Measurements from ENCODE around the gene PREP. TPM values are rescaled to one million over a fixed set of nuclear protein-coding genes. Genes with fewer than 3 reads are reported as not detected.

PREP gene
- total RNA-seq, 2 donors from 2014 or later, result 13.7 to 16.8 TPM

GRCh38 chr6:105442369-105442768 lies 39.5 kb upstream of the PREP start:
- H3K27ac ChIP-seq, result no peak overlapping the region
- H3K27me3 ChIP-seq, result no peaks in the 10 kb centered on the region
- DNase-seq (ENCODE audit: low spot score), result no peak
- no peaks in the 10 kb centered on the region for H3K36me3 ChIP-seq
- no peak for TF ChIP-seq CTCF (IDR thresholded peaks at IDR 0.05)
- no peaks in the 10 kb centered on the region for H3K4me1 ChIP-seq
- H3K9me3 ChIP-seq, result no peaks in the 10 kb centered on the region
- H3K4me3 ChIP-seq, result no peak overlapping the region

GRCh38 chr6:105437236-105437635 lies 34.4 kb upstream of the PREP start:
- no peaks in the 10 kb centered on the region for H3K9me3 ChIP-seq
- H3K27ac ChIP-seq, result no peak overlapping the region
- TF ChIP-seq CTCF (IDR thresholded peaks at IDR 0.05), result no peak
- H3K27me3 ChIP-seq, result no peaks in the 10 kb centered on the region
- no peak for DNase-seq (ENCODE audit: low spot score)
- no peak overlapping the region for H3K4me3 ChIP-seq
- no peaks in the 10 kb centered on the region for H3K4me1 ChIP-seq
- no peaks in the 10 kb centered on the region for H3K36me3 ChIP-seq

GRCh38 chr6:105433723-105434122 lies 30.8 kb upstream of the PREP start:
- Histone ChIP-seq H3K36me3 (no peaks in the 10 kb centered on the region), H3K27ac (no peak overlapping the region), H3K4me1 (no peaks in the 10 kb centered on the region), H3K9me3 (no peaks in the 10 kb centered on the region), H3K4me3 (no peak overlapping the region), H3K27me3 (no peaks in the 10 kb centered on the region)
- no peak for DNase-seq (ENCODE audit: low spot score)
- no peak for TF ChIP-seq CTCF (IDR thresholded peaks at IDR 0.05)

- no peaks in the 10 kb centered on the region for H3K36me3 ChIP-seq
- no peak for TF ChIP-seq CTCF (IDR thresholded peaks at IDR 0.05)
- DNase-seq (ENCODE audit: low spot score), result no peak
- H3K27ac ChIP-seq, result no peak overlapping the region
- H3K27me3 ChIP-seq, result no peaks in the 10 kb centered on the region
- H3K4me3 ChIP-seq, result no peak overlapping the region
- H3K9me3 ChIP-seq, result no peaks in the 10 kb centered on the region
- H3K4me1 ChIP-seq, result no peaks in the 10 kb centered on the region
These were observed 29.9 kb upstream of the PREP start for GRCh38 chr6:105432797-105433196.

GRCh38 chr6:105431226-105431625 lies 28.3 kb upstream of the PREP start:
- no peak for DNase-seq (ENCODE audit: low spot score)
- H3K27ac ChIP-seq, result no peak overlapping the region
- H3K4me3 ChIP-seq, result no peak overlapping the region
- H3K9me3 ChIP-seq, result no peaks in the 10 kb centered on the region
- no peaks in the 10 kb centered on the region for H3K4me1 ChIP-seq
- no peaks in the 10 kb centered on the region for H3K27me3 ChIP-seq
- TF ChIP-seq CTCF (IDR thresholded peaks at IDR 0.05), result peak; percentile 37 to 71
- H3K36me3 ChIP-seq, result no peaks in the 10 kb centered on the region

- no peak for DNase-seq (ENCODE audit: low spot score)
- no peaks in the 10 kb centered on the region for H3K4me1 ChIP-seq
- no peaks in the 10 kb centered on the region for H3K27me3 ChIP-seq
- H3K27ac ChIP-seq, result no peak overlapping the region
- no peaks in the 10 kb centered on the region for H3K9me3 ChIP-seq
- H3K36me3 ChIP-seq, result no peaks in the 10 kb centered on the region
- H3K4me3 ChIP-seq, result no peak overlapping the region
- TF ChIP-seq CTCF (IDR thresholded peaks at IDR 0.05), result no peak
These were observed 27.8 kb upstream of the PREP start for GRCh38 chr6:105430685-105431084.

All from right atrium auricular region (tissue), 2 donors.